OCI-LY1 (cell line): ENCODE results near the gene NDFIP2.

Experiments
- H2AFZ ChIP-seq: fragments of 200-600 bp; sonication (generic), shearing (Covaris generic); 2 replicates; pipeline ENCODE4 v1.6.0; 2014; ENCODE audit warnings: antibody characterized with exemption, mild to moderate bottlenecking, low read length
- H3F3A ChIP-seq: fragments of 200-600 bp; sonication (generic), shearing (Covaris generic); 2 replicates; pipeline ENCODE4 v1.6.0; 2014; ENCODE audit warnings: mild to moderate bottlenecking, antibody characterized with exemption, low read length, moderate library complexity; ENCODE audit not compliant: insufficient read depth
- H3K27ac ChIP-seq: fragments of 200-600 bp; sonication (generic); 2 replicates; pipeline ENCODE4 v1.5.1; 2014; ENCODE audit warnings: low read length, mixed run types, mild to moderate bottlenecking, low read depth; ENCODE audit not compliant: poor library complexity, severe bottlenecking
- H3K27me3 ChIP-seq: fragments of 200-600 bp; sonication (generic); 2 replicates; pipeline ENCODE4 v1.6.0; 2014; ENCODE audit warnings: antibody characterized with exemption, mild to moderate bottlenecking, low read length, moderate library complexity; ENCODE audit not compliant: insufficient read depth
- H3K36me3 ChIP-seq: fragments of 200-600 bp; sonication (generic); 2 replicates; pipeline ENCODE4 v1.6.1; 2014; ENCODE audit warnings: mild to moderate bottlenecking, antibody characterized with exemption, low read length, moderate library complexity, mixed read lengths; ENCODE audit not compliant: insufficient read depth
- H3K4me1 ChIP-seq: fragments of 200-600 bp; sonication (generic); 2 replicates; pipeline ENCODE4 v1.5.1; 2014; ENCODE audit warnings: mild to moderate bottlenecking, low read length, moderate library complexity; ENCODE audit not compliant: insufficient read depth, severe bottlenecking
- H3K4me2 ChIP-seq: fragments of 200-600 bp; sonication (generic), shearing (Covaris generic); 2 replicates; pipeline ENCODE4 v1.6.1; 2014; ENCODE audit warnings: low read length
- H3K4me3 ChIP-seq: fragments of 200-600 bp; sonication (generic); 2 replicates; pipeline ENCODE4 v1.5.1; 2014; ENCODE audit warnings: low read length, low read depth, mild to moderate bottlenecking, mixed read lengths; ENCODE audit not compliant: poor library complexity, severe bottlenecking
- H3K79me2 ChIP-seq: fragments of 200-600 bp; shearing (Covaris generic); 2 replicates; pipeline ENCODE4 v1.6.1; 2016; ENCODE audit warnings: mixed run types, low read length, mixed read lengths; ENCODE audit not compliant: insufficient read depth
- H3K9ac ChIP-seq: fragments of 200-600 bp; sonication (generic), shearing (Covaris generic); 2 replicates; pipeline ENCODE4 v1.6.1; 2014; ENCODE audit warnings: mild to moderate bottlenecking, low read length, mixed read lengths
- H3K9me2 ChIP-seq: fragments of 200-600 bp; sonication (generic), shearing (Covaris generic); 2 replicates; pipeline ENCODE4 v1.6.1; 2014; ENCODE audit warnings: low read depth, mild to moderate bottlenecking, low read length, mixed read lengths
- H3K9me3 ChIP-seq: fragments of 200-600 bp; shearing (Covaris generic); 2 replicates; pipeline ENCODE4 v1.6.1; 2014; ENCODE audit warnings: low read length, mixed read lengths
- H4K20me1 ChIP-seq: fragments of 200-600 bp; sonication (generic), shearing (Covaris generic); 2 replicates; pipeline ENCODE4 v1.6.0; 2016; ENCODE audit warnings: mild to moderate bottlenecking, low read length; ENCODE audit not compliant: insufficient read depth
- CTCF ChIP-seq: fragments of 200-600 bp; sonication (generic), shearing (Covaris generic); IDR thresholded peaks from 2 replicates; pipeline ENCODE4 v1.5.1; 2017; ENCODE audit warnings: mild to moderate bottlenecking, antibody characterized with exemption, low read length, moderate library complexity, mixed read lengths
- EZH2 ChIP-seq: fragments of 200-600 bp; sonication (generic), shearing (Covaris generic); IDR thresholded peaks from 2 replicates; pipeline ENCODE4 v1.8.0; 2017; ENCODE audit warnings: borderline replicate concordance, mixed run types, mild to moderate bottlenecking, antibody characterized with exemption, low read length, moderate library complexity, mixed read lengths

NDFIP2 gene

GRCh38 chr13:79590394-79590676 lies 109.4 kb downstream of the NDFIP2 start:
- no peaks in the 10 kb centered on the region for H3K79me2 ChIP-seq
- H2AFZ ChIP-seq = no peak overlapping the region
- H3K9ac ChIP-seq = no peak overlapping the region
- H3K27ac ChIP-seq = no peak overlapping the region
- H3K4me1 ChIP-seq = no peaks in the 10 kb centered on the region
- H3K9me2 ChIP-seq = no peaks in the 10 kb centered on the region
- no peak overlapping the region for H3K4me2 ChIP-seq
- no peaks in the 10 kb centered on the region for H4K20me1 ChIP-seq
- TF ChIP-seq CTCF = no peak
- no peak for TF ChIP-seq EZH2
- no peak overlapping the region for H3K4me3 ChIP-seq
- H3K36me3 ChIP-seq = no peaks in the 10 kb centered on the region
- H3K27me3 ChIP-seq = no peaks in the 10 kb centered on the region
- no peaks in the 10 kb centered on the region for H3F3A ChIP-seq
- H3K9me3 ChIP-seq = no peaks in the 10 kb centered on the region; the same call in 1 of the 2 replicates

- no peaks in the 10 kb centered on the region for H3K9me2 ChIP-seq
- H3K9ac ChIP-seq = no peak overlapping the region
- no peaks in the 10 kb centered on the region for H3K79me2 ChIP-seq
- H3K9me3 ChIP-seq = no peaks in the 10 kb centered on the region; the same call in 1 of the 2 replicates
- no peaks in the 10 kb centered on the region for H3K4me1 ChIP-seq
- no peak for TF ChIP-seq EZH2
- no peak for TF ChIP-seq CTCF
- H4K20me1 ChIP-seq = no peaks in the 10 kb centered on the region
- H2AFZ ChIP-seq = no peak overlapping the region
- no peak overlapping the region for H3K4me3 ChIP-seq
- H3K36me3 ChIP-seq = no peaks in the 10 kb centered on the region
- no peak overlapping the region for H3K27ac ChIP-seq
- no peak overlapping the region for H3K4me2 ChIP-seq
- H3F3A ChIP-seq = no peaks in the 10 kb centered on the region
- H3K27me3 ChIP-seq = no peaks in the 10 kb centered on the region
These were observed 110.5 kb downstream of the NDFIP2 start for GRCh38 chr13:79591493-79591892.

- H2AFZ ChIP-seq = no peak overlapping the region
- H3K27ac ChIP-seq = no peak overlapping the region
- no peaks in the 10 kb centered on the region for H3K36me3 ChIP-seq
- H3K4me2 ChIP-seq = no peak overlapping the region
- no peaks in the 10 kb centered on the region for H3K9me2 ChIP-seq
- no peaks in the 10 kb centered on the region for H3K79me2 ChIP-seq
- H3K27me3 ChIP-seq = no peaks in the 10 kb centered on the region
- H3K9me3 ChIP-seq = no peaks in the 10 kb centered on the region
- no peaks in the 10 kb centered on the region for H3F3A ChIP-seq
- H4K20me1 ChIP-seq = no peaks in the 10 kb centered on the region
- no peaks in the 10 kb centered on the region for H3K4me1 ChIP-seq
- H3K4me3 ChIP-seq = no peak overlapping the region
- no peak for TF ChIP-seq CTCF
- TF ChIP-seq EZH2 = no peak
- no peak overlapping the region for H3K9ac ChIP-seq
These were observed 112.2 kb downstream of the NDFIP2 start for GRCh38 chr13:79593121-79593520.
